OCI-LY1 (cell line): ENCODE results near the gene ALDH1A3.

Experiments
- H2AFZ ChIP-seq: fragments of 200-600 bp; sonication (generic), shearing (Covaris generic); 2 replicates; pipeline ENCODE4 v1.6.0; 2014; ENCODE audit warnings: antibody characterized with exemption, mild to moderate bottlenecking, low read length
- H3F3A ChIP-seq: fragments of 200-600 bp; sonication (generic), shearing (Covaris generic); 2 replicates; pipeline ENCODE4 v1.6.0; 2014; ENCODE audit warnings: mild to moderate bottlenecking, antibody characterized with exemption, low read length, moderate library complexity; ENCODE audit not compliant: insufficient read depth
- H3K27ac ChIP-seq: fragments of 200-600 bp; sonication (generic); 2 replicates; pipeline ENCODE4 v1.5.1; 2014; ENCODE audit warnings: low read length, mixed run types, mild to moderate bottlenecking, low read depth; ENCODE audit not compliant: poor library complexity, severe bottlenecking
- H3K27me3 ChIP-seq: fragments of 200-600 bp; sonication (generic); 2 replicates; pipeline ENCODE4 v1.6.0; 2014; ENCODE audit warnings: antibody characterized with exemption, mild to moderate bottlenecking, low read length, moderate library complexity; ENCODE audit not compliant: insufficient read depth
- H3K36me3 ChIP-seq: fragments of 200-600 bp; sonication (generic); 2 replicates; pipeline ENCODE4 v1.6.1; 2014; ENCODE audit warnings: mild to moderate bottlenecking, antibody characterized with exemption, low read length, moderate library complexity, mixed read lengths; ENCODE audit not compliant: insufficient read depth
- H3K4me1 ChIP-seq: fragments of 200-600 bp; sonication (generic); 2 replicates; pipeline ENCODE4 v1.5.1; 2014; ENCODE audit warnings: mild to moderate bottlenecking, low read length, moderate library complexity; ENCODE audit not compliant: insufficient read depth, severe bottlenecking
- H3K4me2 ChIP-seq: fragments of 200-600 bp; sonication (generic), shearing (Covaris generic); 2 replicates; pipeline ENCODE4 v1.6.1; 2014; ENCODE audit warnings: low read length
- H3K4me3 ChIP-seq: fragments of 200-600 bp; sonication (generic); 2 replicates; pipeline ENCODE4 v1.5.1; 2014; ENCODE audit warnings: low read length, low read depth, mild to moderate bottlenecking, mixed read lengths; ENCODE audit not compliant: poor library complexity, severe bottlenecking
- H3K79me2 ChIP-seq: fragments of 200-600 bp; shearing (Covaris generic); 2 replicates; pipeline ENCODE4 v1.6.1; 2016; ENCODE audit warnings: mixed run types, low read length, mixed read lengths; ENCODE audit not compliant: insufficient read depth
- H3K9ac ChIP-seq: fragments of 200-600 bp; sonication (generic), shearing (Covaris generic); 2 replicates; pipeline ENCODE4 v1.6.1; 2014; ENCODE audit warnings: mild to moderate bottlenecking, low read length, mixed read lengths
- H3K9me2 ChIP-seq: fragments of 200-600 bp; sonication (generic), shearing (Covaris generic); 2 replicates; pipeline ENCODE4 v1.6.1; 2014; ENCODE audit warnings: low read depth, mild to moderate bottlenecking, low read length, mixed read lengths
- H3K9me3 ChIP-seq: fragments of 200-600 bp; shearing (Covaris generic); 2 replicates; pipeline ENCODE4 v1.6.1; 2014; ENCODE audit warnings: low read length, mixed read lengths
- H4K20me1 ChIP-seq: fragments of 200-600 bp; sonication (generic), shearing (Covaris generic); 2 replicates; pipeline ENCODE4 v1.6.0; 2016; ENCODE audit warnings: mild to moderate bottlenecking, low read length; ENCODE audit not compliant: insufficient read depth
- CTCF ChIP-seq: fragments of 200-600 bp; sonication (generic), shearing (Covaris generic); IDR thresholded peaks from 2 replicates; pipeline ENCODE4 v1.5.1; 2017; ENCODE audit warnings: mild to moderate bottlenecking, antibody characterized with exemption, low read length, moderate library complexity, mixed read lengths
- EZH2 ChIP-seq: fragments of 200-600 bp; sonication (generic), shearing (Covaris generic); IDR thresholded peaks from 2 replicates; pipeline ENCODE4 v1.8.0; 2017; ENCODE audit warnings: borderline replicate concordance, mixed run types, mild to moderate bottlenecking, antibody characterized with exemption, low read length, moderate library complexity, mixed read lengths

The ALDH1A3 gene

GRCh38 chr15:100898661-100899462, 19.2 kb downstream of the ALDH1A3 start:
- Histone ChIP-seq H3K9me3 (no peaks in the 10 kb centered on the region), H3K4me1 (peaks cover 12% of the 10 kb centered on the region), H3K9me2 (no peaks in the 10 kb centered on the region), H3K27ac (no peak overlapping the region), H3F3A (no peaks in the 10 kb centered on the region), H3K9ac (no peak overlapping the region), H3K36me3 (no peaks in the 10 kb centered on the region), H3K4me2 (no peak overlapping the region), H4K20me1 (no peaks in the 10 kb centered on the region), H2AFZ (no peak overlapping the region), H3K79me2 (no peaks in the 10 kb centered on the region), H3K27me3 (no peaks in the 10 kb centered on the region), H3K4me3 (no peak overlapping the region)
- TF ChIP-seq EZH2 (no peak), CTCF (no peak)

DNA sequence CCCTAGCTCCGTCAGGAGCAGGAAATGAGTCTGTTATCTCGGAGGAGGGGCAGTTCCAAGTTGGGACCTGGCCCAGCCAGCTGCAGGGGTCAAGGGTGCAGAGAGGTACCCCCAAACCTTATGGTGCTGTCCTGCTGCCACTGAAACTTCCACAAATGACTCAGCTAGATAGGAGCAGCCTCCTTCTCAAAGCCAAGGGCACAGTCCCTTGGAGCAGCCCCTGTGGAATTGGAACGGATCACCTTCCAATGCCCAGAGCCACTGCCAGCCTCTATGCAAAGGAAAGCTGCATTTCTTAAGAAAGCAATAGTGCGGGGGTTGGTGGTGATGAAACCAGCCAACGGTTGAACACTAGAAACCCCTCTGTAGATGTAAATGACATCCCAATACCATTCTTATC, 20.0 kb downstream of the ALDH1A3 start:
- H3K4me3 ChIP-seq = no peak overlapping the region
- H3K4me1 ChIP-seq = peaks cover 12% of the 10 kb centered on the region
- H3K4me2 ChIP-seq = no peak overlapping the region
- TF ChIP-seq EZH2 (no peak), CTCF (no peak)
- H3K9me2 ChIP-seq = no peaks in the 10 kb centered on the region
- no peaks in the 10 kb centered on the region for H3K27me3 ChIP-seq
- no peak overlapping the region for H3K27ac ChIP-seq
- no peaks in the 10 kb centered on the region for H4K20me1 ChIP-seq
- no peak overlapping the region for H2AFZ ChIP-seq
- H3K9me3 ChIP-seq = no peaks in the 10 kb centered on the region
- H3F3A ChIP-seq = no peaks in the 10 kb centered on the region
- no peak overlapping the region for H3K9ac ChIP-seq
- H3K36me3 ChIP-seq = no peaks in the 10 kb centered on the region; the same call in 1 of the 2 replicates
- H3K79me2 ChIP-seq = no peaks in the 10 kb centered on the region

- Histone ChIP-seq H3K4me2 (no peak overlapping the region), H3K27ac (no peak overlapping the region), H3K79me2 (no peaks in the 10 kb centered on the region), H3K9ac (no peak overlapping the region), H3K9me2 (no peaks in the 10 kb centered on the region), H2AFZ (no peak overlapping the region), H3K4me1 (peaks cover 12% of the 10 kb centered on the region), H4K20me1 (no peaks in the 10 kb centered on the region), H3K9me3 (no peaks in the 10 kb centered on the region), H3K36me3 (no peaks in the 10 kb centered on the region; the same call in 1 of the 2 replicates), H3K4me3 (no peak overlapping the region), H3K27me3 (no peaks in the 10 kb centered on the region), H3F3A (no peaks in the 10 kb centered on the region)
- no peak for TF ChIP-seq CTCF
- no peak for TF ChIP-seq EZH2
Measured at GRCh38 chr15:100900136-100900794, 20.6 kb downstream of the ALDH1A3 start.
